ENCODE results near the gene PTPRG. TPM values are rescaled to one million over a fixed set of nuclear protein-coding genes. Genes with fewer than 3 reads are reported as not detected.
A peak's percentile ranks its signal among the peaks of the same experiment; 100 is the strongest.

The PTPRG gene
- total and polyA plus RNA-seq, 2 experiments from 2014 or later = 24.4 to 131 TPM

GRCh38 chr3:61829722-61830350 lies 268.5 kb downstream of the PTPRG start:
- H3K79me2 ChIP-seq (replicated peaks; ENCODE audit: insufficient read depth) = peaks cover 100% of the 10 kb centered on the region
- H3K4me2 ChIP-seq = peak overlapping the region; percentile 62
- no peaks in the 10 kb centered on the region for H3K9me2 ChIP-seq (ENCODE audit: insufficient read depth)
- 0 out of 2 replicates have a peak, but pooled peaks cover 5% of the 10 kb centered on the region for H4K20me1 ChIP-seq (replicated peaks; ENCODE audit: insufficient read depth)
- peaks cover 54% of the 10 kb centered on the region for H3K4me1 Mint-ChIP-seq
- ATAC-seq (peak; percentile 73), DNase-seq (ENCODE audit: low spot score) (no peak)
- no peak for TF ChIP-seq ETS1 (IDR thresholded peaks at IDR 0.05)
- 0 out of 2 replicates have a peak, but pooled peaks have one; percentile 29 for TF ChIP-seq CREB1 (CRISPR knock-in tag; IDR thresholded peaks at IDR 0.05; ENCODE audit: low read depth)
- H3K4me3 Mint-ChIP-seq = peak overlapping the region; percentile 15
- no peaks in the 10 kb centered on the region for H3K36me3 Mint-ChIP-seq (ENCODE audit: low read depth)
- H3K36me3 ChIP-seq (ENCODE audit: insufficient read depth) = no peaks in the 10 kb centered on the region
- no peaks in the 10 kb centered on the region for H3K9me3 Mint-ChIP-seq
- no peaks in the 10 kb centered on the region for H3K27me3 ChIP-seq (ENCODE audit: insufficient read depth)
- H3K27ac Mint-ChIP-seq = peak overlapping the region; percentile 46
- no peaks in the 10 kb centered on the region for H3K27me3 Mint-ChIP-seq (ENCODE audit: insufficient read depth, low read depth, poor library complexity)
- H3K4me1 ChIP-seq (ENCODE audit: insufficient read depth) = peaks cover 28% of the 10 kb centered on the region
- no peak overlapping the region for H2AFZ ChIP-seq
- peak overlapping the region; percentile 10; the same call in 1 of the 2 replicates for H3K4me3 ChIP-seq
- H3F3A ChIP-seq (replicated peaks; ENCODE audit: low read depth) = no peaks in the 10 kb centered on the region
- H3K27ac ChIP-seq (ENCODE audit: low read depth) = peak overlapping the region; percentile 80

- DNase-seq (ENCODE audit: low spot score) = no peak
- no peaks in the 10 kb centered on the region for H3K9me3 Mint-ChIP-seq
- peaks cover 51% of the 10 kb centered on the region for H3K4me1 Mint-ChIP-seq
- peaks cover 2% of the 10 kb centered on the region; the same call in 1 of the 3 replicates for H3K36me3 Mint-ChIP-seq (ENCODE audit: low read depth)
- Histone ChIP-seq H3K27me3 (ENCODE audit: insufficient read depth) (no peaks in the 10 kb centered on the region), H2AFZ (no peak overlapping the region), H3K79me2 (replicated peaks; ENCODE audit: insufficient read depth) (peaks cover 98% of the 10 kb centered on the region), H3K27ac (ENCODE audit: low read depth) (no peak overlapping the region), H3K36me3 (ENCODE audit: insufficient read depth) (no peaks in the 10 kb centered on the region), H3F3A (replicated peaks; ENCODE audit: low read depth) (no peaks in the 10 kb centered on the region), H3K9me2 (ENCODE audit: insufficient read depth) (no peaks in the 10 kb centered on the region), H3K4me2 (no peak overlapping the region), H3K4me1 (ENCODE audit: insufficient read depth) (peaks cover 28% of the 10 kb centered on the region), H3K4me3 (no peak overlapping the region), H4K20me1 (replicated peaks; ENCODE audit: insufficient read depth) (0 out of 2 replicates have a peak, but pooled peaks cover 5% of the 10 kb centered on the region)
- H3K27ac Mint-ChIP-seq = no peak overlapping the region
- H3K4me3 Mint-ChIP-seq = no peak overlapping the region
- ATAC-seq = no peak
- H3K27me3 Mint-ChIP-seq (ENCODE audit: insufficient read depth, low read depth, poor library complexity) = no peaks in the 10 kb centered on the region
- TF ChIP-seq POLR2AphosphoS5 (IDR thresholded peaks at IDR 0.05; ENCODE audit: low read depth) = no peak
- TF ChIP-seq, protein P1, sequence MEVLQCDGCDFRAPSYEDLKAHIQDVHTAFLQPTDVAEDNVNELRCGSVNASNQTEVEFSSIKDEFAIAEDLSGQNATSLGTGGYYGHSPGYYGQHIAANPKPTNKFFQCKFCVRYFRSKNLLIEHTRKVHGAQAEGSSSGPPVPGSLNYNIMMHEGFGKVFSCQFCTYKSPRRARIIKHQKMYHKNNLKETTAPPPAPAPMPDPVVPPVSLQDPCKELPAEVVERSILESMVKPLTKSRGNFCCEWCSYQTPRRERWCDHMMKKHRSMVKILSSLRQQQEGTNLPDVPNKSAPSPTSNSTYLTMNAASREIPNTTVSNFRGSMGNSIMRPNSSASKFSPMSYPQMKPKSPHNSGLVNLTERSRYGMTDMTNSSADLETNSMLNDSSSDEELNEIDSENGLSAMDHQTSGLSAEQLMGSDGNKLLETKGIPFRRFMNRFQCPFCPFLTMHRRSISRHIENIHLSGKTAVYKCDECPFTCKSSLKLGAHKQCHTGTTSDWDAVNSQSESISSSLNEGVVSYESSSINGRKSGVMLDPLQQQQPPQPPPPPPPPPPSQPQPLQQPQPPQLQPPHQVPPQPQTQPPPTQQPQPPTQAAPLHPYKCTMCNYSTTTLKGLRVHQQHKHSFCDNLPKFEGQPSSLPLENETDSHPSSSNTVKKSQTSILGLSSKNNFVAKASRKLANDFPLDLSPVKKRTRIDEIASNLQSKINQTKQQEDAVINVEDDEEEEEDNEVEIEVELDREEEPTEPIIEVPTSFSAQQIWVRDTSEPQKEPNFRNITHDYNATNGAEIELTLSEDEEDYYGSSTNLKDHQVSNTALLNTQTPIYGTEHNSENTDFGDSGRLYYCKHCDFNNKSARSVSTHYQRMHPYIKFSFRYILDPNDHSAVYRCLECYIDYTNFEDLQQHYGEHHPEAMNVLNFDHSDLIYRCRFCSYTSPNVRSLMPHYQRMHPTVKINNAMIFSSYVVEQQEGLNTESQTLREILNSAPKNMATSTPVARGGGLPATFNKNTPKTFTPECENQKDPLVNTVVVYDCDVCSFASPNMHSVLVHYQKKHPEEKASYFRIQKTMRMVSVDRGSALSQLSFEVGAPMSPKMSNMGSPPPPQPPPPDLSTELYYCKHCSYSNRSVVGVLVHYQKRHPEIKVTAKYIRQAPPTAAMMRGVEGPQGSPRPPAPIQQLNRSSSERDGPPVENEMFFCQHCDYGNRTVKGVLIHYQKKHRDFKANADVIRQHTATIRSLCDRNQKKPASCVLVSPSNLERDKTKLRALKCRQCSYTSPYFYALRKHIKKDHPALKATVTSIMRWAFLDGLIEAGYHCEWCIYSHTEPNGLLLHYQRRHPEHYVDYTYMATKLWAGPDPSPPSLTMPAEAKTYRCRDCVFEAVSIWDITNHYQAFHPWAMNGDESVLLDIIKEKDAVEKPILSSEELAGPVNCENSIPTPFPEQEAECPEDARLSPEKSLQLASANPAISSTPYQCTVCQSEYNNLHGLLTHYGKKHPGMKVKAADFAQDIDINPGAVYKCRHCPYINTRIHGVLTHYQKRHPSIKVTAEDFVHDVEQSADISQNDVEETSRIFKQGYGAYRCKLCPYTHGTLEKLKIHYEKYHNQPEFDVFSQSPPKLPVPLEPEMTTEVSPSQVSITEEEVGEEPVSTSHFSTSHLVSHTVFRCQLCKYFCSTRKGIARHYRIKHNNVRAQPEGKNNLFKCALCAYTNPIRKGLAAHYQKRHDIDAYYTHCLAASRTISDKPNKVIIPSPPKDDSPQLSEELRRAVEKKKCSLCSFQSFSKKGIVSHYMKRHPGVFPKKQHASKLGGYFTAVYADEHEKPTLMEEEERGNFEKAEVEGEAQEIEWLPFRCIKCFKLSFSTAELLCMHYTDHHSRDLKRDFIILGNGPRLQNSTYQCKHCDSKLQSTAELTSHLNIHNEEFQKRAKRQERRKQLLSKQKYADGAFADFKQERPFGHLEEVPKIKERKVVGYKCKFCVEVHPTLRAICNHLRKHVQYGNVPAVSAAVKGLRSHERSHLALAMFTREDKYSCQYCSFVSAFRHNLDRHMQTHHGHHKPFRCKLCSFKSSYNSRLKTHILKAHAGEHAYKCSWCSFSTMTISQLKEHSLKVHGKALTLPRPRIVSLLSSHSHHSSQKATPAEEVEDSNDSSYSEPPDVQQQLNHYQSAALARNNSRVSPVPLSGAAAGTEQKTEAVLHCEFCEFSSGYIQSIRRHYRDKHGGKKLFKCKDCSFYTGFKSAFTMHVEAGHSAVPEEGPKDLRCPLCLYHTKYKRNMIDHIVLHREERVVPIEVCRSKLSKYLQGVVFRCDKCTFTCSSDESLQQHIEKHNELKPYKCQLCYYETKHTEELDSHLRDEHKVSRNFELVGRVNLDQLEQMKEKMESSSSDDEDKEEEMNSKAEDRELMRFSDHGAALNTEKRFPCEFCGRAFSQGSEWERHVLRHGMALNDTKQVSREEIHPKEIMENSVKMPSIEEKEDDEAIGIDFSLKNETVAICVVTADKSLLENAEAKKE (CRISPR knock-in tag; IDR thresholded peaks at IDR 0.05) = no peak
- no peak for TF ChIP-seq ZNF114 (CRISPR knock-in tag; IDR thresholded peaks at IDR 0.05)
- no peak for TF ChIP-seq JUNB (IDR thresholded peaks at IDR 0.05; ENCODE audit: unreplicated experiment)
- TF ChIP-seq CTCF (conservative IDR thresholded peaks at IDR 0.05; ENCODE audit: low read depth in 2 of 2) = no peak
- TF ChIP-seq REST (IDR thresholded peaks at IDR 0.05; ENCODE audit: unreplicated experiment) = no peak
Observed at GRCh38 chr3:61831973-61832372, 270.6 kb downstream of the PTPRG start.

Data from GM23338 (cell line).